ENCODE measurements around the gene STAT5B. TPM values are rescaled to one million over a fixed set of nuclear protein-coding genes. Genes with fewer than 3 reads are reported as not detected.

STAT5B gene
- total and polyA plus RNA-seq, 9 of the 15 experiments (the other 6 are each of a cell fraction or from before 2014, with no cell fraction given): 20.8 to 176 (median 92.4) TPM

DNA sequence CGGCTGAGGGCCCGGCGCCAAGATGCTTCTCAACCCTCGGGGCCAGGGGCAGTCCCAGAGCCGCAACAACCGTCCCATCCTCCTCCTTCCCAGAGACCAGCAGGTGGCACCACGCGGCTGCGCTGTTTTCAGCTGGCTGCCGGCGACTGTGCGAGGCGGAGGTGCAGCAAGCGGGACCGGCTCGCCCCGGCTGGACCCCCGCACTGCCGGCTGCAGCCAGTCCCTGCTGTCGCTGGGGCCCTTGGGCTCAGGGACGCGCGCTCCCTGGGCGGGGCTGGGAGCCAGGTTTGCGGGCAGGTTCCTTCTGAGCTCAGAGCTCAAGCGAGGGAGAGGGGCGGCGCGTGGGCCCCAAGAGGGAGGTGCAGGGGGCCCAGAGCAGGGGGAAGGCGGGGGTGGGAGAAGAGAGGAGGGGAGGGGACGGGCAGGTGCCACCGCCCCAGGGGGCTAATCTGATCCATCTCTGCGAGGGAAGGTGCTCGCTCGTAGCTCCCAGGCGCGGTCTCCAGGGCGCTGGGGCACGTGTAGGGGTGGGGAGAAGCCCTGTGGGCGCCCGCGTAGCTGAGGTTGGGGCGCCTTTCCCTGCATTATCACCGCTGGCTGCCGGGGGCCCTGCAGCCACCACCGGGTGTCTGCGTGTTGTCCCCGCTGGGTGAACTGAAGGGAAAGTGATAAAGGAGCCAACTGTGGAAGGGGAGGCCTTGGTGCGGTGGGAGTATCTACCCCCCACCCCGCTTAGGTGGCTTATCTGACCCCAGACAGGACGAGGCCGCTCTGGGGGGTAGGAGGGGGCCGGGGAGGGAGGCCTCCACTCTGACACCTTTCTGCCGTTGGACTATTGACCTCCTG is 36.3 kb upstream of the STAT5B start (continued):
- TF ChIP-seq, protein P1, sequence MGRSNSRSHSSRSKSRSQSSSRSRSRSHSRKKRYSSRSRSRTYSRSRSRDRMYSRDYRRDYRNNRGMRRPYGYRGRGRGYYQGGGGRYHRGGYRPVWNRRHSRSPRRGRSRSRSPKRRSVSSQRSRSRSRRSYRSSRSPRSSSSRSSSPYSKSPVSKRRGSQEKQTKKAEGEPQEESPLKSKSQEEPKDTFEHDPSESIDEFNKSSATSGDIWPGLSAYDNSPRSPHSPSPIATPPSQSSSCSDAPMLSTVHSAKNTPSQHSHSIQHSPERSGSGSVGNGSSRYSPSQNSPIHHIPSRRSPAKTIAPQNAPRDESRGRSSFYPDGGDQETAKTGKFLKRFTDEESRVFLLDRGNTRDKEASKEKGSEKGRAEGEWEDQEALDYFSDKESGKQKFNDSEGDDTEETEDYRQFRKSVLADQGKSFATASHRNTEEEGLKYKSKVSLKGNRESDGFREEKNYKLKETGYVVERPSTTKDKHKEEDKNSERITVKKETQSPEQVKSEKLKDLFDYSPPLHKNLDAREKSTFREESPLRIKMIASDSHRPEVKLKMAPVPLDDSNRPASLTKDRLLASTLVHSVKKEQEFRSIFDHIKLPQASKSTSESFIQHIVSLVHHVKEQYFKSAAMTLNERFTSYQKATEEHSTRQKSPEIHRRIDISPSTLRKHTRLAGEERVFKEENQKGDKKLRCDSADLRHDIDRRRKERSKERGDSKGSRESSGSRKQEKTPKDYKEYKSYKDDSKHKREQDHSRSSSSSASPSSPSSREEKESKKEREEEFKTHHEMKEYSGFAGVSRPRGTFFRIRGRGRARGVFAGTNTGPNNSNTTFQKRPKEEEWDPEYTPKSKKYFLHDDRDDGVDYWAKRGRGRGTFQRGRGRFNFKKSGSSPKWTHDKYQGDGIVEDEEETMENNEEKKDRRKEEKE (IDR thresholded peaks at IDR 0.05; ENCODE audit: borderline replicate concordance in 1 of 2, control insufficient read depth in 1 of 2, low read depth in 2 of 2, low read length in 1 of 2): peak in 1 of 2 experiments; percentile 51; a peak in 2 of 4 replicates
- TF ChIP-seq, protein P2, sequence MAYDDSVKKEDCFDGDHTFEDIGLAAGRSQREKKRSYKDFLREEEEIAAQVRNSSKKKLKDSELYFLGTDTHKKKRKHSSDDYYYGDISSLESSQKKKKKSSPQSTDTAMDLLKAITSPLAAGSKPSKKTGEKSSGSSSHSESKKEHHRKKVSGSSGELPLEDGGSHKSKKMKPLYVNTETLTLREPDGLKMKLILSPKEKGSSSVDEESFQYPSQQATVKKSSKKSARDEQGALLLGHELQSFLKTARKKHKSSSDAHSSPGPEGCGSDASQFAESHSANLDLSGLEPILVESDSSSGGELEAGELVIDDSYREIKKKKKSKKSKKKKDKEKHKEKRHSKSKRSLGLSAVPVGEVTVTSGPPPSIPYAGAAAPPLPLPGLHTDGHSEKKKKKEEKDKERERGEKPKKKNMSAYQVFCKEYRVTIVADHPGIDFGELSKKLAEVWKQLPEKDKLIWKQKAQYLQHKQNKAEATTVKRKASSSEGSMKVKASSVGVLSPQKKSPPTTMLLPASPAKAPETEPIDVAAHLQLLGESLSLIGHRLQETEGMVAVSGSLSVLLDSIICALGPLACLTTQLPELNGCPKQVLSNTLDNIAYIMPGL (CRISPR knock-in tag; IDR thresholded peaks at IDR 0.05): 0 out of 2 replicates have a peak, but pooled peaks have one; percentile 38
- TF ChIP-seq NR4A1 (CRISPR knock-in tag; IDR thresholded peaks at IDR 0.05) (peak; percentile 96), NR4A1 (tag; IDR thresholded peaks at IDR 0.05) (peak; percentile 54), HDGF (IDR thresholded peaks at IDR 0.05) (no peak), XRCC5 (IDR thresholded peaks at IDR 0.05; ENCODE audit: low read depth, low read length) (peak; percentile 74), PHF21A (IDR thresholded peaks at IDR 0.05; ENCODE audit: borderline replicate concordance, low read depth) (peak; percentile 87), POLR2H (tag; IDR thresholded peaks at IDR 0.05; ENCODE audit: low read depth) (peak; percentile 85; the same call in 1 of the 2 replicates), KLF6 (CRISPR knock-in tag; IDR thresholded peaks at IDR 0.05; ENCODE audit: borderline replicate concordance) (peak; percentile 59; the same call in 1 of the 2 replicates), ILF3 (IDR thresholded peaks at IDR 0.05; ENCODE audit: borderline replicate concordance) (peak; percentile 63; the same call in 1 of the 2 replicates), DMBX1 (CRISPR knock-in tag; IDR thresholded peaks at IDR 0.05; ENCODE audit: borderline replicate concordance) (peak; percentile 93), ZNF445 (CRISPR knock-in tag; IDR thresholded peaks at IDR 0.05; ENCODE audit: low read depth) (peak; percentile 18; the same call in 1 of the 2 replicates)
- TF ChIP-seq, protein P3, sequence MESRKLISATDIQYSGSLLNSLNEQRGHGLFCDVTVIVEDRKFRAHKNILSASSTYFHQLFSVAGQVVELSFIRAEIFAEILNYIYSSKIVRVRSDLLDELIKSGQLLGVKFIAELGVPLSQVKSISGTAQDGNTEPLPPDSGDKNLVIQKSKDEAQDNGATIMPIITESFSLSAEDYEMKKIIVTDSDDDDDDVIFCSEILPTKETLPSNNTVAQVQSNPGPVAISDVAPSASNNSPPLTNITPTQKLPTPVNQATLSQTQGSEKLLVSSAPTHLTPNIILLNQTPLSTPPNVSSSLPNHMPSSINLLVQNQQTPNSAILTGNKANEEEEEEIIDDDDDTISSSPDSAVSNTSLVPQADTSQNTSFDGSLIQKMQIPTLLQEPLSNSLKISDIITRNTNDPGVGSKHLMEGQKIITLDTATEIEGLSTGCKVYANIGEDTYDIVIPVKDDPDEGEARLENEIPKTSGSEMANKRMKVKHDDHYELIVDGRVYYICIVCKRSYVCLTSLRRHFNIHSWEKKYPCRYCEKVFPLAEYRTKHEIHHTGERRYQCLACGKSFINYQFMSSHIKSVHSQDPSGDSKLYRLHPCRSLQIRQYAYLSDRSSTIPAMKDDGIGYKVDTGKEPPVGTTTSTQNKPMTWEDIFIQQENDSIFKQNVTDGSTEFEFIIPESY (CRISPR knock-in tag; IDR thresholded peaks at IDR 0.05): no peak; the same call in 1 of the 2 replicates
- TF ChIP-seq, protein P4, sequence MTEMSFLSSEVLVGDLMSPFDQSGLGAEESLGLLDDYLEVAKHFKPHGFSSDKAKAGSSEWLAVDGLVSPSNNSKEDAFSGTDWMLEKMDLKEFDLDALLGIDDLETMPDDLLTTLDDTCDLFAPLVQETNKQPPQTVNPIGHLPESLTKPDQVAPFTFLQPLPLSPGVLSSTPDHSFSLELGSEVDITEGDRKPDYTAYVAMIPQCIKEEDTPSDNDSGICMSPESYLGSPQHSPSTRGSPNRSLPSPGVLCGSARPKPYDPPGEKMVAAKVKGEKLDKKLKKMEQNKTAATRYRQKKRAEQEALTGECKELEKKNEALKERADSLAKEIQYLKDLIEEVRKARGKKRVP (CRISPR knock-in tag; IDR thresholded peaks at IDR 0.05): peak; percentile 19; the same call in 1 of the 2 replicates
- TF ChIP-seq, protein P5, sequence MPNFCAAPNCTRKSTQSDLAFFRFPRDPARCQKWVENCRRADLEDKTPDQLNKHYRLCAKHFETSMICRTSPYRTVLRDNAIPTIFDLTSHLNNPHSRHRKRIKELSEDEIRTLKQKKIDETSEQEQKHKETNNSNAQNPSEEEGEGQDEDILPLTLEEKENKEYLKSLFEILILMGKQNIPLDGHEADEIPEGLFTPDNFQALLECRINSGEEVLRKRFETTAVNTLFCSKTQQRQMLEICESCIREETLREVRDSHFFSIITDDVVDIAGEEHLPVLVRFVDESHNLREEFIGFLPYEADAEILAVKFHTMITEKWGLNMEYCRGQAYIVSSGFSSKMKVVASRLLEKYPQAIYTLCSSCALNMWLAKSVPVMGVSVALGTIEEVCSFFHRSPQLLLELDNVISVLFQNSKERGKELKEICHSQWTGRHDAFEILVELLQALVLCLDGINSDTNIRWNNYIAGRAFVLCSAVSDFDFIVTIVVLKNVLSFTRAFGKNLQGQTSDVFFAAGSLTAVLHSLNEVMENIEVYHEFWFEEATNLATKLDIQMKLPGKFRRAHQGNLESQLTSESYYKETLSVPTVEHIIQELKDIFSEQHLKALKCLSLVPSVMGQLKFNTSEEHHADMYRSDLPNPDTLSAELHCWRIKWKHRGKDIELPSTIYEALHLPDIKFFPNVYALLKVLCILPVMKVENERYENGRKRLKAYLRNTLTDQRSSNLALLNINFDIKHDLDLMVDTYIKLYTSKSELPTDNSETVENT (CRISPR knock-in tag; IDR thresholded peaks at IDR 0.05): peak; percentile 63

Data from K562 (cell line).